GM19240 (cell line): ENCODE data around the gene HNRNPA3.
"Not testable (repeated sequence)": the region's sequence is repeated elsewhere in the genome, so short reads cannot be mapped to it uniquely, and the experiment has no call there.

ENCODE experiments used
- DNase-seq: peaks from one replicate; pipeline ENCODE4 v3.0.0; 2011; ENCODE audit warnings: low spot score; ENCODE audit not compliant: insufficient read length

The HNRNPA3 gene

DNA sequence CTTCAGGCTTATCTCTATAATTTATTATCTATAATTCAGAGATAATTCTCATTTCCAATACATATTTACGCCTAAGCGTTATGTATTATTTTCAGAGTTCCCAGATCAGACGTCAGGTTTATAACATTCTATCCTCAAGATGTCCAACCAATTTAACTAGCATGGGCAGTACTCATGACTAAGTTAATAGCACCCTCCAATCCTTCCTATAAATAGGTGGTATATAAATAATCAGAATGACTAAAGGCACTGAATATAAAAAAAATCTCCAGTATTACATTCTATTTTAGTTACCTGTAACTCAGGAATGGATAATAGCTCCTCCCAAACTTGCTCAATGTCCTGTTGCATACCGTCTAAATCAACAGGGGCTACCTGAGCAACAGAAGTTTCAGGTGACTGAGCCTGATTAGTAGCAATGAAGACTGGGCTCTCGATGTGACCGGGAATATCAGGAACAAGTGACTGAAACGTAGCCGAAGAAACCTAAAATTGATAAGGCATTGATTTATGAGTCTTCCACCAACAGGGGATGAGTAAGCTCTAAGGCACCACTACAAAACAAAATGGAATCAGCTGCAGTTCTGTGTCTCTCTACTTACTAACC lies 19.6 kb downstream of the HNRNPA3 start:
- no peak for DNase-seq

DNA sequence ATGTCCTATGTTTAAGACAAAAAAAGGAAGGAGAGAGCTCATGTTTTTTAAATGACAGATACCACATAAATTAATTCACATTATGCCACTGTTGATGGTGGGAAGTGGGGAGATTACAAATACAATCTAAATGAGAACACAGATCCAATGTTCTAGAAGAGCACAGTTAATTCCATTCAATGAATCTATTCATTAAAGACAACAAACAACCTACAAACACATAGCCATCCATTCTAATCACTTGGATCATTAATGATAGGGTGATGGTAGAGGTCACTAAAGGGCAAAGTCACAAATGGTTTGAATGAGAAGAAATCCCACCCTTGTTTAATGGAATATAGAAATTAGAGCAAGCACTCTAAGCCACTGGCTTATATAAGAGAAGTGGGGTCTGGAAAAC lies 21.7 kb downstream of the HNRNPA3 start:
- DNase-seq = no peak

DNA sequence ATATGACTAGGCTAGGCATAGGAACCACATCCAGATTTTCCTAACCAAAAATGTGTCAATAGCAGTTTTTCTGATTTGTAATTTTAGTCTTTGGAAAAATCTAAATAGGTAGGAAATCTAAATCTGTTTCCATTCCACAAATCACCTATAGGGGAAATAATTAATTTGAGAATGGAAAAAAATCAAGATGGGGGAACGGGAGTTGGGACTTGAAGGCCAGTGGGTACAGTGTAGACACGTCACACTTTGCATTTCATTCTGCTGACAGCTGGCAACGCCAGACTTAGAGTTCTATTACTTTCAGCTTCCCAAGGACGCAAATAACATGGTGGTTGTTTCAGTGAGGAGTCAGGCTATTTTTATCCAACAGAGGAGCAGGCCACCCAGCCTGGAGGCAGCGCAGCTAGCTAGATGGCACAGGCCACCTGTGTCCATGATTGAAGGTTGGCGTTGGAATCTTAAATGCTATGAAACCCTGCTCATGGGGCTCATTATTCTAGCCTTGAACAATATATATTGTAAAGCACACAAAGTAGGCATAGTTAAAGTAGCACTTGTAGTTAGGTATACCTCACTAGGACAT lies 23.4 kb downstream of the HNRNPA3 start:
- no peak for DNase-seq

DNA sequence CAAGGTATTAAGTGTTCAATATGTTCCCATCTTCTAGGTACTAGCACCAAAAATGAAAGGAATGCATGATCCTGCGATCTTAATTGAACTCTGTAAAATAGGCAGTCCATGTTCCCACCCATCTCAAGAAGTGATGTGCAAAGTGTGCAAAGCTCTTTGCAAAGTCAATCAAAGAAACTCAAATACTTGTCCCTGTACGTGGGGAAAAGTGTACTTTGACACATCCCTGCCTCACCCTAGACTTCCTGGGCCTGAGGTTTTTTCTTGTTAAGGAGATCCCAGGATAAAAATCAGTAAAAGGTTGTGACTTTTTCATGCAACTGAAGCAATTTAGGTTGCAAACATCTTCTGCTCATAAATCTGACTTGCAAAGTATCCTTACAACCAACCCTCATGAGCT lies 25.3 kb downstream of the HNRNPA3 start:
- DNase-seq = no peak

DNA sequence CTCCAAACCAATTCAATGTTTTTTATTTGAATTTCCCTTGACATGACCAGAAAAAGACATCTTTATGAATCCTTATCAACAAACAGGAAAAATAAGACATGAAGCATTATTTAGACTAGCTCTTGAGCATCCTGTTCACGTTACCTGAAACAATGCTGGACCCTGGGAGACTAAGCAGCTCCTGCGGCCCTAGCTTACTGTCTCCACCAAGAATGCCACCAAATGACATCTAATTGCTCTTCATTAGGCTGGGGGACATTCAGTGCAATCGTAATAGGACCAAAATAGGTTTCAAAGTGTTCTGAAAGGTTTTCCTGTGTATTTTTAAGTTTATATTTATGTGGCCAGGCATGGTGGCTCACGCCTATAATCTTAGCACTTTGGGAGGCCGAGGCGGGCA lies 26.5 kb downstream of the HNRNPA3 start:
- DNase-seq = no peak

DNA sequence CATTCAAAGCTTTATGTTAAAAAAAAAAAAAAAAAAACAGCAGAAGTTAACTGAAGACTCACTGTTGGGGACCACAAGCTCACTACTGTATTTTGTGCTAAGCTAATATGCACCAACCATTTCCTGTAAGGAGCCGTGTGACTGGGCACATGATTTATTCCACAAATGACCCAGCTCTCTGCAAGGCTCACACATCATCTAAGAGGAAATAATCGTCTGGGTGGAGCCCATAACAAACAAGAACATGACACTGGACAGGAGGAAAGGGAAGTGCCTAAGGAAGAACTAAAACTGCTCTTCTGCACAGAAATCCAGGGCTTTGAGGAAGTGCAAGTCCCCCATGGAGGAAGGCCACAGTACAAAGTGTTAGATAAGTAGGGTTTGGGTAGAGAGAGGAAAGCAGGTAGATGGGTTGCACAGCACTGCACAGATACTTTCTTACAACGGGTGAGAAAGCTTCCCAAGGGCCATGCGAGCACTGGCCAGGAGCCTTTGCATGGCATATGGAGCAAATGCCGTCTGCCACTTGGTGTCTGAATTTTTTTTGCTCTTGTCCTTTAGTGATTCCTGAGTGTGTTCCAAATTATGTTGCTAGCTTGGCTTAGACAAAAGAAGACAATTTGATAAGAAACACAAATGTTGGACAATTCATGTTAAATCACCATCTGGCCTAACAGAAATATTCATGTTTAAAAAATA lies 27.5 kb downstream of the HNRNPA3 start:
- DNase-seq = no peak

DNA sequence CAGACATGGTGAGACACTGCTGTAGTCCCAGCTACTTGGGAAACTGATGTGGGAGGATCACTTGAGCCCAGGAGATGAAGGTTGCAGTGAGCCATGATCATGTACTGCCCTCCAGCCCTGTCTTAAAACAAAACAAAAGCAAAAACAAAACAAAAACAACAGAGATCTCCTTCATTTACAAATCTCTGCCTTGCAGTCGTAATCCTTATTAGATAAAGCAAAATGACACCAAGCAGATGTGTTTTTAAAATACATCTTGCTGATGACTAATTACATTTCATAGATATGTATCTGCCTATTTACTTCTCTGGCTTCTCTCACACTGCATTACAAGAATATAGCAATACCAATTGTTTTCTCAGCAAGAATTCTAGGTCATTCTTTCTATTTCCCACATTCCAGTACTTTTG lies 29.1 kb downstream of the HNRNPA3 start:
- DNase-seq = no peak

DNA sequence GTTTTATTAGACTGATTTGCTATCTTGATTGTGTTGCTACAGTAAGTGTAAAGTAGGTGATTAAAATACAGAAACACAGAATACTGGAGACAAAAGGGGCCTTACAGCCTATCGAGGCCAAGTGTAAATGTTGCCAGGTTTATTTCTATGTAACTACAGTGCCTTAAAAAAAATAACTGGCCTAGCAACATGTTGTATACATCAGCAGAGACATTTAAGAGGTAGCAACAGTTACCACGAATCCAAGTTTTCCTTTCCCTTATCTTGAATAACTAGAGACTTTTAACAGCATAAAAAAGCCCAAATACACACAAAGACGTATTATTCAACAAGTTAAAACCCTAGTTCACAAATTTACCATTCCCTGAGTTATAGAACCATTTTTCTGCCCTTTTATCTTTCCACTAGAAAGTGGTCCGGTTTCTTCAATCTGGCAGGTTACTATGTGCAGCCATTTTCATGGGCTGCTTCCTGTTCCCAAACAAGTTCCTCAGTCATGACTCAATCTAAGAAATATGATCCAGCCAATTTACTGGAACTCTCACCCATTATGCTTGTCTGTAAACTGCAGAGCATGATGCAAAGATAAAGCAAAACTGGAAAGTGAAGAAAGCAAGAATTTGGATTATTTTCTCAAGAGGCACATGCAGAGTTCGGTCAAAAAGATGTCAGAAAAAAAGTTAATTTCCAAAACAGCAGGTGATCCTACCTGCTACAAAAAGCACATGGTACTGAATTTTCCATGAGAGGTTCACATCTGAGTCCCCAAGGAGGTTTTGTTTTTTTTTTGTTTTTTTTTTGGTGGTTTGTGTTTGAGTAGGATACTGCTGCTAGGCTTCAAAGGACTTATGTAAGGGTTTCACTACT lies 29.8 kb downstream of the HNRNPA3 start:
- DNase-seq = no peak

DNA sequence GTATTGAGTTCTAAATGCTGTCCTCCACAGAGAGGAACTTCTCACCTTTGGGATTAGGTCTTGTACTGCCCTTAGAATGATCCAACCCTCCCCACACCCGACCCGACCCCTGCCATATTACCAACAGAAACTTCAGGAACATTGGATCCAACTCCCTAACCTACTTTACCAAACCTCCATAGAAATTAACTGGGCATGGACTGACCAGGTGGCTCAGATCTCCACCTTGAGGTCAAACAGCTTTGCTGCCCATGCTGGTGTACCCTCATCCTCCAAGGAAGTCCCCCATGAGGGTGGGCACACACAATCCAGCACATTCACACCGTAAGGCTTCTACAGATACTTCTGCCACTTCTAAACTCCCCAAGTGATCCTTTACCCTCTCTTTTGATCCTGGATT lies 30.5 kb downstream of the HNRNPA3 start:
- DNase-seq = no peak

DNA sequence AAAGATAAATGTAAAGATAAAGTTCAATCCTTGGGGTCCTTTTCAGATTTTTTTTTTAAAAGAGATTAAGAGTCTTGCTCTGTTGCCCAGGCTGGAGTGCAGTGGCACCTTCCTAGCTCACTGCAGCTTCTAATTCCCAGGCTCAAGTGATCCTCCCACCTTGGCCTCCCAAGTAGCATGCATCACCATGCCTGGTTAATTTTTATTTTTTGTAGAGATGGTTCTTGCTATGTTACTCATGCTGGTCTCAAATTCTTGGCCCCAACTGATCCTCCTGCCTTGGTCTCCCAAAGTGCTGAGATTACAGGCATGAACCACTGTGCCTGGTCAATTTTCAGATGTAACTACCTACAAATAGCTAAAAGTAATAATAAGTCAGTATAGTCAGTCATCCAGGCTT lies 30.9 kb downstream of the HNRNPA3 start:
- no peak for DNase-seq

DNA sequence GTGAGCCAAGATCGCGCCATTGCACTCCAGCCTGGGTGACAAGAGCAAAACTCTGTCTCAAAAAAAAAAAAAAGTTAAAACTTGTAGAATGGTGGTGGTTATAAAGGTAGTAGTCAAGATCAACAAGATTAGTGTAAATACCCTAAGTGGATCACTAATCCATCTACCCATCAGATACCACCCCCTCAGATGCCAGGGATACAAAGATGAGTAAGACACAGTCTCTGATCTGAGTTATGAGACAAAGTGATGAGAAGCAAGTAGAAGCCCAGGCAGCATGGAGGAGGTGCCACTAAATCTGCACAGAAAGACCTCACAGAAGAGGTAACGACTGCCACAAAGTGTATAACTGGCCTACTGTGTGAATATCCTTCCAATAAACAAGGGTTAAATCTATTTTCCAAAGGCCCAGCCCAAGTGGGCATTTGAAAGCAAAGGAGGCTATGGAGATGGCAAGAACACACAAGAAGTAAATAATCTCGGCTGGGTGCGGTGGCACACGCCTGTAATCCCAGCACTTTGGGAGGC lies 31.7 kb downstream of the HNRNPA3 start:
- DNase-seq = no peak

DNA sequence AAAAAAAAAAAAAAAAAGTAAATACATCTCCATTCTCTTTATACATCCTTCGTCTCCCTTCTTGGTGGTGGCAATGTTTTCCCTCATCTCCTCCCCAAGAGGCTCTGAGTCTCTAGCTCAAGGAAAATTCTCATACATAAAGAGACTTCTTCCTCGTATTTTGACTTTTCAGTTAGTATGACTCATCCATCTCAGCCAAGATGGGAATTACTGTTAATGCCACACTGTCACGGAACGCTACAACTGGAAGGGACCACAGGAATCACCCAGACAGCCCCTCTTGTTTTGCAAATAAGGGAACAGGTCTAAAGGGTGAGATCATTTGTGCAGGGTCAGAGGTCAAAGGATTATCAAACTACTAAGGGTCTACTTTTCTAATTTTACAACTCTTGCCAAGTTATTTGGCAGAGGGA lies 32.4 kb downstream of the HNRNPA3 start:
- no peak for DNase-seq

DNA sequence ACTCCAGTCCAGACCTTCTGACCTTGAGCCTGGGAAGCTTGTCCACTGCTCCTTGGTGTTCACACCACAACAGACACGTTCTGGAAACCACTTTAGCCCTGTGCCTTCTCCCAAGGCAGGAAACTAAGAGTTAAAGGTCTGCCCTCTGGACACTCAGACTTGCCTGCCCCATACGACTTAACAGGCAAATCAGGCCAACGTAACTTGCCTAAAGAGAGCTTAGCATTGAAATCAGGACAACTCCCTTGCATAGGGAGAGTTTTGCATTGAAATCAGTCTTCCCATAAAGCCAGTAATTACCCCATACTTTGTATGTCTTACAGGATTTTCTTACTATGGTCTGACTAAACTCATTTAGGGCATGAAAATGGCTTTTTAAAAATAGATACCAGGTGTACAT lies 33.4 kb downstream of the HNRNPA3 start:
- no peak for DNase-seq

DNA sequence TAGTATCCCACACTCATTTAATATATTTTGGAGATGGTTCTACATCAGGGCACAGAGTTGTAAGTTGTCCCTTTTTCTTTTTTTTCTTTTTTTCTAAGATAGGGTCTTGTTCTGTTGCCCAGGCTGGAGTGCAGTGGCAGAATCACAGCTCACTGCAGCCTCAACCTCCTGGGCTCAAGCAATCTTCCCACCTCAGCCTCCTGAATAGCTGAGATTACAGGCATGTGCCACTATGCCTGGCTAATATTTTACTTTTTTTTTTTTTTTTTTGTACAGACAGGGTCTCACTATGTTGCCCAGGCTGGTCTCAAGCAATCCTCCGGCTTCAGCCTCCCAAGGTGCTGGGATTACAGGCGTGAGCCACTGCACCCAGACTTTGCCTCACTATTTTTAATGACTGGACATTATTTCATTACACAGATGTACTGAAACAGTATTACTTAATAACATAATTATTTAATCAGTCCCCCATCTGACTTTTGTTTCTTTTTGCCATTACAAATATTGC lies 34.0 kb downstream of the HNRNPA3 start:
- DNase-seq = not testable (repeated sequence)

DNA sequence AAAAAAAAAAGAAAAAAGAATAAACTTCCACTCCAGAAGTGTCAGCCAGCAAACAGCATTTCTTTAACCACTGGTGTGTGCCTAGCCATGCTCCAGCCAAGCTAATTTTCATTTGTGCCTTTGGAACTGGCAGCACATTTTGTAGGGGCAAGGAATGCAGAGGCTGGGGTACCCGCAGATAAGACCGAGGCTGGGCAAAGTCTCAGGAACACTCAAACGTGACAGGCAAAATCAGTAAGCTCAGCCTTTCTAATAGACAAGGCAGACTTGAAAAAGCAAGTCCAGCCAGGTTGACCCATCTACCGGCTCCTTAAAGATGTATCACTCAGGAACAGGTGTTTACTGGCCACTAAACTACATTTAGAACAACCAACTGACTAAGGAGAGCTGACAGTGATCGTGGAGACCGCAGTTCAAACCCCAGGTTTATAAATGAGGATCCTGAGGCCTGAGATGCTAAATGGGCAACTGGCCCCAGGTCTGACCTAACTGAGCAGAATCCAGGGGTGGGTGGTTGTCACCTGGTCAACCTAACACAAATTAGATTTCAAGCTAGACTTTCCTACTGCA lies 35.2 kb downstream of the HNRNPA3 start:
- DNase-seq = no peak

DNA sequence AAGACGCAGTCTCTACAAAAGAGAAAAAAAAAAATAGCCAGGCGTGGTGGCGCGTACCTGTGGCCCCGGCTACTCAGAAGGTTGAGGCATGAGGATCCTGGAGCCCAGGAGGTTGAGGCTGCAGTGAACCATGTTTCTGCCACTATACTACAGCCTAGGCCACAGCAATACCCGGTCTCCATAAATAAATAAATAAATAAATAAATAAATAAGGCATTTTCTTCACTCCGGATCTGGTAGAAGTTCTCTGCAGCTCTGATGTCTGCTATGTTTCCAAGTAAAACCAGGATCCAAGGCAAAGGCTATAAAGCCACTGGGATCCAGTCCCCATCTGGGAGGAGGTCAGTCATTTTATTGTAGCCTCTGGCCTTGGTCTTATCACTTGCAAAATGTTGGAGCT lies 36.4 kb downstream of the HNRNPA3 start:
- DNase-seq = no peak

DNA sequence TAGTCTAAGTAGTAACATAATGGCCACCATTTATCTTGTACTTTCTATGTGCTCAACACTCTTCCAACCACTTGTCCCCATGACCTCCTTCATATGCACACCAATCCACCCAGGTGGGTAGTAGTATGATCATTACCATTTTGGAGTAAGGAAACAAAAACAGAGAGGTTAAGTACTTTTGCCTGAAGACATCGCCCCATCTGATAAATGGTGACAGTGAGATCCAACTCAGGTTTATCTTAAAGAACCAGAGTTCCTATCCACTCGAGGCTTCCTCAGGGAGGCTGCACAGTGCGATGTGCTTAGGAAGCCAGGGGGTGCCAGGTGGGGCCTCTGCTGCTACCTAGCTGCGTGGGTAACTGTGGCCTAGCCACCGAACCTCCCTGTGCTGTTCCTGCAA lies 37.9 kb downstream of the HNRNPA3 start:
- DNase-seq = no peak

DNA sequence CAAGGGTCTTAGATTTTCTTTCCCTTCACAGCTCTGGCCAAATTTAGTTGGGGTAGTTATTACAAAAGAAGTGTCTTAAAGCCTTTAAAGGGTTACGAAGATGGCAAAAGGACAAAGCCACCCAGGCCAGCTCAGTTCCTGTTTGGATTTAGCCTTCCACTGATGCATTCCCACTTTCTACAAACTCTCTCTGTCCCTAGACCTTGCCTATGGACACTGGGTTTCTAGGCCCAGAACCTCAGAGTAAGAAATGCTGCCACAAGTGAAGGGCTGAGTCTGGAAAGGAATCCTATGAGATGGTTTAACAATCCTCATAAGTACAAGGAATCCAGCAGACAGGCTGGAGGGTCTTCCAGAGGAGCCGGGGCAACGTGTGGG lies 38.6 kb downstream of the HNRNPA3 start:
- DNase-seq = no peak

DNA sequence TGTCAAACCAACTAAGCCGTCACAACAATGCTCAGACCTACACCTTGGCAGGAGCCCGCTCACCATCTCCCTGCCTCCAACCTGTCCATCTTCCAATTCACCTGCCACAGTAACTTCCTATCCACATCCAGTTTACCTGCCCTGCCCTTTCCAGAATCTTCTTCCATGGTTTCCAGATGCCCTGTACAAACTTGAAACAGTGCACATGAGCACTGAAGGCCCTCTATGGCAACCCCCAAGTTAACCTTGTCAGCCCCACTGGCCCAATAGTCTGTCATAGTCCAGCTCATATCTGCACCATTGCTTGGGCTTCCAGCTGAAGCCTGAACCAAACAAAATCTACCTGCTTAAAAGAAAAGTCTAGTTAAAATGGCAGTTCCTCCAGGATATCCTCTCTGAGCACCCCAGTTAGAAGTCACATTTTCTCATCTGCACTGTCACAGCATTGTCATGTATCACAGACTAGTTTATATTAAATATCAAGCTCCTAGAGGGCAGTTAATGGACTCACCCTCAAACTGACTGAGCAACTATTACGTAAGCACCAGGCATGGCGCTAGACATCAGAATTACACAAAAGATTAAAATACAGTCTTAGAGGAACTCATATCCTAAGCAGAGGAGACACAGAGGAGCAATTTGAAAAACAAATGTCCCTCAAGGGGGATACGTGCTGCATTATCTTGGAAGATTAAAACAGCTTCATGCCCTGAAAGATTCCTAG lies 40.4 kb downstream of the HNRNPA3 start:
- DNase-seq = no peak

DNA sequence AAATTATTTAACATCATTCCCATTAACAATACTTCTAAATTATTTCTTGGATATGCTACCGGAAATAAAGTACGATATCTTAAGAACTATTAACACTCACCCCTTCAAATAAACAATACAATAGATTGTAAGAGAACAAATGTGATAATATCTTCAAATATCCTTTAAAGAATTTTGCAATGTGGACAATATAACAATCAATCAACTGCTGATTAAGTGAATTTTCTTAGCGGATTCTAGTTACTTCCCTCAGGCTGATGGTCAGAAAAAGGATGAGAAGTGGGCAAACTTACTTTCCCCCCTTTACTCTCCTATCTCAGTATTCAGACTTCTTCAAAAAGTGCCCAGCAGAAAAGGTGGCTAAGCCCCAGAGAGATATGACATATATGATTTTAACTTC lies 41.1 kb downstream of the HNRNPA3 start:
- DNase-seq = no peak
